ENCODE results near the gene RAPGEF2.

DNA sequence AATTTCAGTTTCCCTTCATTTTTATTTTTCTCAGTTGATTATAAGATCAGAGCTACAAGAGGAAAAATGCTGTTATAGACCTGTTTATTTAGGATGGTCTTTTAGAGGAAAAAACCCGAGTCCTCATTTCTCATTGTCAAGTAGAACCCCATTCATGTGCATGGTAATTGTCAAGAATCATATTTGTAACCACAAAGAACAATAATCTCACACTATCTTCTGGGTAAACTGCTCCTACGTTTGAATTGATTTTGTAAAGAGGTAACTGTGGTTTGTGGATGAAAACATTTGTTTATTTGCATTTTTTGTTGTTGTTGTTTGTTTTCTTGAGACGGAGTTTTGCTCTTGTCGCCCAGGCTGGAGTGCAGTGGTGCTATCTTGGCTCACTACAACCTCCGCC, 23.8 kb downstream of the RAPGEF2 start:
- no peak for TF ChIP-seq PHB2 (IDR thresholded peaks at IDR 0.05; ENCODE audit: low read depth)
- TF ChIP-seq JUND (IDR thresholded peaks at IDR 0.05; ENCODE audit: borderline replicate concordance, low read depth, low read length), result no peak
- TF ChIP-seq JUND (tag; IDR thresholded peaks at IDR 0.05; ENCODE audit: borderline replicate concordance, low read depth, low read length), result no peak
- TF ChIP-seq, protein P1, sequence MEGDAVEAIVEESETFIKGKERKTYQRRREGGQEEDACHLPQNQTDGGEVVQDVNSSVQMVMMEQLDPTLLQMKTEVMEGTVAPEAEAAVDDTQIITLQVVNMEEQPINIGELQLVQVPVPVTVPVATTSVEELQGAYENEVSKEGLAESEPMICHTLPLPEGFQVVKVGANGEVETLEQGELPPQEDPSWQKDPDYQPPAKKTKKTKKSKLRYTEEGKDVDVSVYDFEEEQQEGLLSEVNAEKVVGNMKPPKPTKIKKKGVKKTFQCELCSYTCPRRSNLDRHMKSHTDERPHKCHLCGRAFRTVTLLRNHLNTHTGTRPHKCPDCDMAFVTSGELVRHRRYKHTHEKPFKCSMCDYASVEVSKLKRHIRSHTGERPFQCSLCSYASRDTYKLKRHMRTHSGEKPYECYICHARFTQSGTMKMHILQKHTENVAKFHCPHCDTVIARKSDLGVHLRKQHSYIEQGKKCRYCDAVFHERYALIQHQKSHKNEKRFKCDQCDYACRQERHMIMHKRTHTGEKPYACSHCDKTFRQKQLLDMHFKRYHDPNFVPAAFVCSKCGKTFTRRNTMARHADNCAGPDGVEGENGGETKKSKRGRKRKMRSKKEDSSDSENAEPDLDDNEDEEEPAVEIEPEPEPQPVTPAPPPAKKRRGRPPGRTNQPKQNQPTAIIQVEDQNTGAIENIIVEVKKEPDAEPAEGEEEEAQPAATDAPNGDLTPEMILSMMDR (IDR thresholded peaks at IDR 0.05 in 2 of 3, conservative IDR thresholded peaks at IDR 0.05 in 1 of 3; ENCODE audit: insufficient read depth in 2 of 3, low read depth in 1 of 3, low read length in 3 of 3), result no peak
- TF ChIP-seq BHLHE40 (IDR thresholded peaks at IDR 0.05; ENCODE audit: low read length), result no peak
- no peak for TF ChIP-seq PCBP1 (IDR thresholded peaks at IDR 0.05; ENCODE audit: low read depth, low read length, poor library complexity, severe bottlenecking)
- TF ChIP-seq GABPA (tag; conservative IDR thresholded peaks at IDR 0.05; ENCODE audit: low read depth), result no peak
- TF ChIP-seq, protein P2, sequence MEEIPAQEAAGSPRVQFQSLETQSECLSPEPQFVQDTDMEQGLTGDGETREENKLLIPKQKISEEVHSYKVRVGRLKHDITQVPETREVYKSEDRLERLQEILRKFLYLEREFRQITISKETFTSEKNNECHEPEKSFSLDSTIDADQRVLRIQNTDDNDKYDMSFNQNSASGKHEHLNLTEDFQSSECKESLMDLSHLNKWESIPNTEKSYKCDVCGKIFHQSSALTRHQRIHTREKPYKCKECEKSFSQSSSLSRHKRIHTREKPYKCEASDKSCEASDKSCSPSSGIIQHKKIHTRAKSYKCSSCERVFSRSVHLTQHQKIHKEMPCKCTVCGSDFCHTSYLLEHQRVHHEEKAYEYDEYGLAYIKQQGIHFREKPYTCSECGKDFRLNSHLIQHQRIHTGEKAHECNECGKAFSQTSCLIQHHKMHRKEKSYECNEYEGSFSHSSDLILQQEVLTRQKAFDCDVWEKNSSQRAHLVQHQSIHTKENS (CRISPR knock-in tag; IDR thresholded peaks at IDR 0.05), result no peak
- no peak for TF ChIP-seq CBX3 (IDR thresholded peaks at IDR 0.05; ENCODE audit: borderline replicate concordance in 1 of 2, low read length in 2 of 2)
- no peak for TF ChIP-seq VEZF1 (CRISPR knock-in tag; IDR thresholded peaks at IDR 0.05)
- TF ChIP-seq TEAD4 (IDR thresholded peaks at IDR 0.05; ENCODE audit: low read length), result no peak
- TF ChIP-seq TEAD4 (CRISPR knock-in tag; IDR thresholded peaks at IDR 0.05; ENCODE audit: borderline replicate concordance), result no peak
- TF ChIP-seq SMARCA4 (IDR thresholded peaks at IDR 0.05), result no peak
